Measurements from ENCODE around the gene NAT8L. TPM values are rescaled to one million over a fixed set of nuclear protein-coding genes. Genes with fewer than 3 reads are reported as not detected.

NAT8L gene
- total RNA-seq, 1 donor from 2014 or later: 9.4 TPM

DNA sequence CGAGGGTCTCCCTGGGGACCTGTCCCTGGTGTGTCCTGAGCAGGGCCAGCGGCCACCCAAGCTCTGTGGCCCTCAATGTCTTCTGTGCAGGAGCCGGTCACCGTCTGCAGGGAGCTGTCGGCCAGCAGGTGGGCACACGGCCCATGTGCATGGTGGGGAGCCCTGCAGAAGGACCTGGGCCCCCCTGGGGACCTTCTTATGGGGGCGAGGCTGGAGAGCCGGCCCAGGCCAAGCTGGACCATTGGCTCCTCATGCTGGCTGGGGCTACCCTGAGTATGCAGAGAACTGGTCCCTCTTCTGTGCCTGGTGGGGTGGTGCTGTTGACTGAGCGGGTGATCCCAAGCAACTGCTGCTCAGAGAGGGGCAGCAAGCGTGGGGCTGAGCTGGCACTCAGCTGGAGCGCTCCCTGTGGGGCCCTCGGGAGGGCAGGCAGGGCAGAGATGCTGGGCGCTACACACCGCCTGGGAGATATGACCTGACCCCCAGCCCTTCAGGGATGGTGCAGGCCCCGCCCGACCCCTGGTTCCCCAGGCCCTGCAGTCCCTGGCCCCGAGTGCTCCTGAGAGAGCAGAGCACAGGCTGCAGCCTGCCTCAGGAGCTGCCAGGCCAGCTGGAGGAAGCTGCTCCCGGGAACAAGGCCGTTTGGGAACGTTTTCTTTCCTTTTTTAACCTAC, 14.8 kb downstream of the NAT8L start:
- Histone ChIP-seq H3K4me3 (ENCODE audit: low read depth, low read length) (no peak overlapping the region), H3K27me3 (ENCODE audit: control insufficient read depth, insufficient read depth, low read length) (peaks cover 28% of the 10 kb centered on the region), H3K36me3 (ENCODE audit: control insufficient read depth, insufficient read depth, low read length) (no peaks in the 10 kb centered on the region)
- no peak for DNase-seq (ENCODE audit: low read depth)
- TF ChIP-seq CTCF (IDR thresholded peaks at IDR 0.05; ENCODE audit: insufficient read depth, low read length, poor library complexity, severe bottlenecking): no peak

DNA sequence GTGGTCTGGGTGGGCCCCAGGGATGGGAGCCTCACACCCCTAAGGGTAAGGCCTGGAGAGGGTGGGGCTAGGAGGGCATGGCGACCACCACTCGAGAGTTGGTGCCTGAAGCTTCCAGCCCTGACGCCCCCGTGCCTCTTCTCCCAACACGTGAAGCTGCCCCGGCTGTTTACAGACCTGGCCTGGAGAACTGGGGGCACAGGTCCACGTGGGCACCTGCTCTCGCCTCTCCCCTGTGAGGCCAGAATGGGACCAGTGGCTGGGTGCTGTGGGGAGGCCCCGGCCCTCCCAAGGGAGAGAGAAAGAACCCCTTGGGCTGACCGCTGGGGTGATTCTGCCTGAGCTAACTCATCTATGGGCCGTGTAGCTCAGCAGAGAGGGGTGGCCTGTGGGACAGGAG, 15.5 kb downstream of the NAT8L start:
- H3K4me3 ChIP-seq (ENCODE audit: low read depth, low read length): no peak overlapping the region
- no peak for DNase-seq (ENCODE audit: low read depth)
- TF ChIP-seq CTCF (IDR thresholded peaks at IDR 0.05; ENCODE audit: insufficient read depth, low read length, poor library complexity, severe bottlenecking): no peak
- no peaks in the 10 kb centered on the region for H3K36me3 ChIP-seq (ENCODE audit: control insufficient read depth, insufficient read depth, low read length)
- peaks cover 28% of the 10 kb centered on the region for H3K27me3 ChIP-seq (ENCODE audit: control insufficient read depth, insufficient read depth, low read length)

GRCh38 chr4:2075171-2075986, 16.3 kb downstream of the NAT8L start:
- H3K4me3 ChIP-seq (ENCODE audit: low read depth, low read length): no peak overlapping the region
- no peaks in the 10 kb centered on the region for H3K36me3 ChIP-seq (ENCODE audit: control insufficient read depth, insufficient read depth, low read length)
- TF ChIP-seq CTCF (IDR thresholded peaks at IDR 0.05; ENCODE audit: insufficient read depth, low read length, poor library complexity, severe bottlenecking): no peak
- peaks cover 28% of the 10 kb centered on the region for H3K27me3 ChIP-seq (ENCODE audit: control insufficient read depth, insufficient read depth, low read length)
- DNase-seq (ENCODE audit: low read depth): no peak

DNA sequence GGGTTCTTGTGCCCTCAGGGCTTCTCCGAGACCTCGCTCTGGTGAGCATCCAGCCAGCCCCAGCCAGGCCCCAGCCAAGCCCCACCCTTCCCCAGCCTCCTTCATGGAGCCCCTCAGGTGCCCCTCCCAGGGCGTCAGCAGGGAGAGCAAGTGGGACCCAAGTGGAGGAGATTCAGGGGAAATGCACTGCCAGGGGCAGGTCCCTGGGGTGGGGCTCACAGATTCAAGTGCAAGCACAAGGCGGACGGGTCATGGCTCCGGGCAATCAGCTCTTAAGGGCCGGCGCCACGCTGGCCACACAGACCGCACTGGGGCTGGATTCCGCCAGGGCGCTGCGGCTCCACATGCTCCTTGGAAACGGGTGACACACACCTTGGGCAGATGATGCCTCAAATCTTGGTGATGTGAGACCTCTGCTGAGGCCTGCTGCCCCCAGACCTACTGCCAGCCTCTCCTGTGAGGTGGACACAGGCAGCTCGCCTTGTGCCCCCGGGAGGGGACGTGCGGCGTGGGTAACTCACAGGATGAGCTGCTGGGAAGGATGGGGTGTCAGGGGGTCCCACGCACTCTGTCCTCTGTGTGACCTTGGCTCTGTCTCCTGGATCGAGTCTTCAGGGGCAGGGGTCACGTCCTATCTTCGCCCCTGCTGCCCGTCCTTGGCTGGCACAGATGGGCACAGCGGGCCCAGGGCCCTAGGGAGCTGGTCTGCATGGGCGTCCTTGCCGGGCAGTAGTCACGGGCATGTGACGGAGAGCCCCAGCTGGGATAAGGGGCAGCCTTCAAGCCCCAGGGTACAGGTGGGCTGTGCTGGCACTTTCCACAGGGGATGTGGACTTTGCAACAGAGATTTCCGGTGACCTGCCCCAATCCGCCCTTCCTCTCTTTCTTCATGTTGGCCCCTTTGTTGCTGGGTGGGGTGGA, 17.1 kb downstream of the NAT8L start:
- H3K4me3 ChIP-seq (ENCODE audit: low read depth, low read length): no peak overlapping the region
- no peak for DNase-seq (ENCODE audit: low read depth)
- peaks cover 20% of the 10 kb centered on the region for H3K27me3 ChIP-seq (ENCODE audit: control insufficient read depth, insufficient read depth, low read length)
- TF ChIP-seq CTCF (IDR thresholded peaks at IDR 0.05; ENCODE audit: insufficient read depth, low read length, poor library complexity, severe bottlenecking): no peak
- no peaks in the 10 kb centered on the region for H3K36me3 ChIP-seq (ENCODE audit: control insufficient read depth, insufficient read depth, low read length)

DNA sequence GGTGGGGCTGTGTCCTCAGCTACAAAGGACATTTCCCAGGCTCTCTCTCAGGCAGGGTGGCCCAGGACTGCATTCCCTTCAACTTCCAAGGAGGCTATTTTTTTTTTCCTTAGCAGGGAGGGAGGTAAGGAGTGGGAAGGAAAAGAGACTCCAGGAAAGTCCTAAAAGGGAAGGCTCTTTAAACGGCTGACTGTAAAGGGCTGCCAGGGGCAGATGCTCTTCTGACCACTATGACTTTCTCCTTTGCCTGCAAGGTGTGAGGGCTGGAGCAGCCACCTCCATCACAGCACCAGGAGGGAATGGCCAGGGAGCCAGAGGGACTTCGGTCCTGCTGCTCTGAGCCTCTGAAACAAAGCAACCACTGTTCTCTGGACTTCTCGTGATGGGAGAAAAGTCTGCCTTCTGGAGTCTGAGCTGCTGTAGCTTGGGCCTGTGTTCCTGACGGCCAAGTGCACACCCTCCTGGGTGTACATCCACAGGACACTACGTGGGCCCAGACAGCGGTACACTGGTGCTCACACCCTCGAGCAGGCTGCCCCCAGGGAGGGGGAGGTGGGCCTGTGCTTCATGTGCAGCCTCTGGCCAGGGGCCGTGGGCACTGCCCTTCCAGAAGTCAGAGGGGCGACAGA, 17.9 kb downstream of the NAT8L start:
- H3K27me3 ChIP-seq (ENCODE audit: control insufficient read depth, insufficient read depth, low read length): peaks cover 13% of the 10 kb centered on the region
- no peak for DNase-seq (ENCODE audit: low read depth)
- no peak overlapping the region for H3K4me3 ChIP-seq (ENCODE audit: low read depth, low read length)
- no peak for TF ChIP-seq CTCF (IDR thresholded peaks at IDR 0.05; ENCODE audit: insufficient read depth, low read length, poor library complexity, severe bottlenecking)
- H3K36me3 ChIP-seq (ENCODE audit: control insufficient read depth, insufficient read depth, low read length): no peaks in the 10 kb centered on the region

Measured in kidney epithelial cell (primary cell).